ENCODE results near the gene SNRPA.
"Not testable (repeated sequence)": the region's sequence is repeated elsewhere in the genome, so short reads cannot be mapped to it uniquely, and the experiment has no call there.

The SNRPA gene

GRCh38 chr19:40768869-40769268 is 17.9 kb downstream of the SNRPA start:
- H4K91ac ChIP-seq (ENCODE audit: low read depth, low read length, poor library complexity), result no peak overlapping the region
- H3K36me3 ChIP-seq (replicated peaks in 1 of 2; ENCODE audit: control insufficient read depth in 2 of 2, insufficient read depth in 2 of 2, low read length in 2 of 2), result peaks cover 22 to 50% of the 10 kb centered on the region in 2 donors
- H2BK120ac ChIP-seq (ENCODE audit: low read depth, low read length), result no peak overlapping the region
- no peak for DNase-seq (ENCODE audit: low spot score)
- no peak overlapping the region for H2BK5ac ChIP-seq (ENCODE audit: low read length)
- H3K23ac ChIP-seq (ENCODE audit: low read depth, low read length, poor library complexity), result no peak overlapping the region
- no peak overlapping the region for H3K9ac ChIP-seq (ENCODE audit: low read depth, low read length, poor library complexity)
- no peak overlapping the region for H4K8ac ChIP-seq (ENCODE audit: low read depth, low read length)
- peaks cover 0 to 5% of the 10 kb centered on the region in 2 donors for H3K9me3 ChIP-seq (replicated peaks in 1 of 2; ENCODE audit: control insufficient read depth in 2 of 2, insufficient read depth in 1 of 2, low read depth in 1 of 2, low read length in 2 of 2)
- H3K27me3 ChIP-seq (ENCODE audit: control insufficient read depth in 3 of 3, insufficient read depth in 3 of 3, low read depth in 1 of 3, low read length in 3 of 3), result no peaks in the 10 kb centered on the region
- H3K4me1 ChIP-seq (ENCODE audit: control insufficient read depth in 2 of 2, insufficient read depth in 1 of 2, low read depth in 1 of 2, low read length in 2 of 2), result no peaks in the 10 kb centered on the region
- H2AK5ac ChIP-seq (ENCODE audit: low read depth, low read length), result no peak overlapping the region
- H3K4me3 ChIP-seq (ENCODE audit: low read length in 2 of 2), result no peak overlapping the region
- no peak overlapping the region for H2AFZ ChIP-seq (ENCODE audit: low read length)
- WGBS, 2 donors (ENCODE audit: extremely low coverage in 2 of 2, insufficient read length in 2 of 2, insufficient replicate concordance in 1 of 2), result no CpG with 5 or more reads among the region's 5 CpGs
- H3K79me1 ChIP-seq (ENCODE audit: low read depth, low read length), result no peaks in the 10 kb centered on the region
- H3K4me2 ChIP-seq (ENCODE audit: insufficient read depth, low read length, poor library complexity, severe bottlenecking), result no peak overlapping the region
- H3K18ac ChIP-seq (ENCODE audit: low read length), result no peak overlapping the region
- no peak overlapping the region for H3K14ac ChIP-seq (ENCODE audit: low read length)
- no peak overlapping the region for H2BK15ac ChIP-seq (ENCODE audit: low read length)
- H3K4ac ChIP-seq (ENCODE audit: low read length), result no peak overlapping the region
- no peak overlapping the region for H3K27ac ChIP-seq (replicated peaks; ENCODE audit: low read length)
- H2BK12ac ChIP-seq (ENCODE audit: low read length), result no peak overlapping the region

- H2BK5ac ChIP-seq (ENCODE audit: low read length); H4K91ac ChIP-seq (ENCODE audit: low read depth, low read length, poor library complexity); H3K14ac ChIP-seq (ENCODE audit: low read length); H3K79me1 ChIP-seq (ENCODE audit: low read depth, low read length); H3K27me3 ChIP-seq (ENCODE audit: control insufficient read depth in 3 of 3, insufficient read depth in 3 of 3, low read depth in 1 of 3, low read length in 3 of 3); H3K27ac ChIP-seq (replicated peaks; ENCODE audit: low read length); H3K4me2 ChIP-seq (ENCODE audit: insufficient read depth, low read length, poor library complexity, severe bottlenecking); DNase-seq (ENCODE audit: low spot score); H3K4ac ChIP-seq (ENCODE audit: low read length); H4K8ac ChIP-seq (ENCODE audit: low read depth, low read length); H3K4me1 ChIP-seq (ENCODE audit: control insufficient read depth in 2 of 2, insufficient read depth in 1 of 2, low read depth in 1 of 2, low read length in 2 of 2); H3K9me3 ChIP-seq (replicated peaks in 1 of 2; ENCODE audit: control insufficient read depth in 2 of 2, insufficient read depth in 1 of 2, low read depth in 1 of 2, low read length in 2 of 2); H3K23ac ChIP-seq (ENCODE audit: low read depth, low read length, poor library complexity); H2BK15ac ChIP-seq (ENCODE audit: low read length); H3K18ac ChIP-seq (ENCODE audit: low read length); H2AK5ac ChIP-seq (ENCODE audit: low read depth, low read length); H3K9ac ChIP-seq (ENCODE audit: low read depth, low read length, poor library complexity); H2BK12ac ChIP-seq (ENCODE audit: low read length); H2AFZ ChIP-seq (ENCODE audit: low read length); H3K4me3 ChIP-seq (ENCODE audit: low read length in 2 of 2); H2BK120ac ChIP-seq (ENCODE audit: low read depth, low read length): not testable (repeated sequence)
- WGBS, 2 donors (ENCODE audit: extremely low coverage in 2 of 2, insufficient read length in 2 of 2, insufficient replicate concordance in 1 of 2), result no CpG with 5 or more reads among the region's 10 CpGs
- H3K36me3 ChIP-seq (replicated peaks in 1 of 2; ENCODE audit: control insufficient read depth in 2 of 2, insufficient read depth in 2 of 2, low read length in 2 of 2), result peaks cover 1 to 26% of the 10 kb centered on the region in 2 donors
Observed at GRCh38 chr19:40771101-40771862, 20.3 kb downstream of the SNRPA start.

GRCh38 chr19:40774916-40775631 is 24.1 kb downstream of the SNRPA start, which contains the start of gene MIA:
Gene MIA (plus strand): TSS chr19:40775521. CDS start chr19:40775543, 22 bp downstream.
- no peak within 1 kb of the TSS for H2BK12ac ChIP-seq (ENCODE audit: low read length)
- H3K79me1 ChIP-seq (ENCODE audit: low read depth, low read length), result no peaks in the 10 kb centered on the region
- H4K8ac ChIP-seq (ENCODE audit: low read depth, low read length), result no peak within 1 kb of the TSS
- H2AK5ac ChIP-seq (ENCODE audit: low read depth, low read length), result peak within 1 kb of the TSS; percentile 92
- H3K4me2 ChIP-seq (ENCODE audit: insufficient read depth, low read length, poor library complexity, severe bottlenecking), result no peak within 1 kb of the TSS
- peak within 1 kb of the TSS; percentile 19 for H2AFZ ChIP-seq (ENCODE audit: low read length)
- no peak within 1 kb of the TSS for H3K4ac ChIP-seq (ENCODE audit: low read length)
- H3K9ac ChIP-seq (ENCODE audit: low read depth, low read length, poor library complexity), result no peak within 1 kb of the TSS
- peaks cover 1 to 4% of the 10 kb centered on the region in 2 donors for H3K36me3 ChIP-seq (replicated peaks in 1 of 2; ENCODE audit: control insufficient read depth in 2 of 2, insufficient read depth in 2 of 2, low read length in 2 of 2)
- peaks cover 0 to 6% of the 10 kb centered on the region in 2 donors for H3K4me1 ChIP-seq (ENCODE audit: control insufficient read depth in 2 of 2, insufficient read depth in 1 of 2, low read depth in 1 of 2, low read length in 2 of 2)
- WGBS, 2 donors (ENCODE audit: extremely low coverage in 2 of 2, insufficient read length in 2 of 2, insufficient replicate concordance in 1 of 2), result no CpG with 5 or more reads among the region's 9 CpGs
- no peak within 1 kb of the TSS for H3K4me3 ChIP-seq (ENCODE audit: low read length in 2 of 2)
- no peak within 1 kb of the TSS for H3K14ac ChIP-seq (ENCODE audit: low read length)
- H3K23ac ChIP-seq (ENCODE audit: low read depth, low read length, poor library complexity), result no peak within 1 kb of the TSS
- peaks cover 0 to 5% of the 10 kb centered on the region in 2 donors for H3K9me3 ChIP-seq (replicated peaks in 1 of 2; ENCODE audit: control insufficient read depth in 2 of 2, insufficient read depth in 1 of 2, low read depth in 1 of 2, low read length in 2 of 2)
- no peak within 1 kb of the TSS for H2BK120ac ChIP-seq (ENCODE audit: low read depth, low read length)
- H3K18ac ChIP-seq (ENCODE audit: low read length), result peak within 1 kb of the TSS; percentile 7
- no peak within 1 kb of the TSS for H3K27ac ChIP-seq (replicated peaks; ENCODE audit: low read length)
- H2BK5ac ChIP-seq (ENCODE audit: low read length), result no peak within 1 kb of the TSS
- H2BK15ac ChIP-seq (ENCODE audit: low read length), result no peak within 1 kb of the TSS
- H4K91ac ChIP-seq (ENCODE audit: low read depth, low read length, poor library complexity), result no peak within 1 kb of the TSS
- H3K27me3 ChIP-seq (ENCODE audit: control insufficient read depth in 3 of 3, insufficient read depth in 3 of 3, low read depth in 1 of 3, low read length in 3 of 3), result no peaks in the 10 kb centered on the region
- no peak for DNase-seq (ENCODE audit: low spot score)

- no peak overlapping the region for H3K4me3 ChIP-seq (ENCODE audit: low read length in 2 of 2)
- no peak overlapping the region for H3K4me2 ChIP-seq (ENCODE audit: insufficient read depth, low read length, poor library complexity, severe bottlenecking)
- H2BK12ac ChIP-seq (ENCODE audit: low read length), result no peak overlapping the region
- peaks cover 1 to 4% of the 10 kb centered on the region in 2 donors for H3K36me3 ChIP-seq (replicated peaks in 1 of 2; ENCODE audit: control insufficient read depth in 2 of 2, insufficient read depth in 2 of 2, low read length in 2 of 2)
- peak overlapping the region; percentile 7 for H3K18ac ChIP-seq (ENCODE audit: low read length)
- no peak overlapping the region for H3K23ac ChIP-seq (ENCODE audit: low read depth, low read length, poor library complexity)
- no peak overlapping the region for H3K14ac ChIP-seq (ENCODE audit: low read length)
- no peak for DNase-seq (ENCODE audit: low spot score)
- no peak overlapping the region for H2BK5ac ChIP-seq (ENCODE audit: low read length)
- H2AFZ ChIP-seq (ENCODE audit: low read length), result peak overlapping the region; percentile 19
- H3K79me1 ChIP-seq (ENCODE audit: low read depth, low read length), result no peaks in the 10 kb centered on the region
- no peak overlapping the region for H3K9ac ChIP-seq (ENCODE audit: low read depth, low read length, poor library complexity)
- H2AK5ac ChIP-seq (ENCODE audit: low read depth, low read length), result peak overlapping the region; percentile 92
- no CpG with 5 or more reads among the region's 10 CpGs for WGBS, 2 donors (ENCODE audit: extremely low coverage in 2 of 2, insufficient read length in 2 of 2, insufficient replicate concordance in 1 of 2)
- H3K27me3 ChIP-seq (ENCODE audit: control insufficient read depth in 3 of 3, insufficient read depth in 3 of 3, low read depth in 1 of 3, low read length in 3 of 3), result no peaks in the 10 kb centered on the region
- H3K27ac ChIP-seq (replicated peaks; ENCODE audit: low read length), result no peak overlapping the region
- no peak overlapping the region for H3K4ac ChIP-seq (ENCODE audit: low read length)
- H4K91ac ChIP-seq (ENCODE audit: low read depth, low read length, poor library complexity), result no peak overlapping the region
- no peak overlapping the region for H2BK120ac ChIP-seq (ENCODE audit: low read depth, low read length)
- peaks cover 0 to 6% of the 10 kb centered on the region in 2 donors for H3K4me1 ChIP-seq (ENCODE audit: control insufficient read depth in 2 of 2, insufficient read depth in 1 of 2, low read depth in 1 of 2, low read length in 2 of 2)
- no peak overlapping the region for H2BK15ac ChIP-seq (ENCODE audit: low read length)
- H3K9me3 ChIP-seq (replicated peaks in 1 of 2; ENCODE audit: control insufficient read depth in 2 of 2, insufficient read depth in 1 of 2, low read depth in 1 of 2, low read length in 2 of 2), result peaks cover 0 to 5% of the 10 kb centered on the region in 2 donors
- no peak overlapping the region for H4K8ac ChIP-seq (ENCODE audit: low read depth, low read length)
Observed at GRCh38 chr19:40775632-40776022, 24.6 kb downstream of the SNRPA start.

Measured in neuronal stem cell (in vitro differentiated cells).